Uterus (tissue), 4 donors: ENCODE results near the gene SREK1. TPM values are rescaled to one million over a fixed set of nuclear protein-coding genes. Genes with fewer than 3 reads are reported as not detected.

Experiments
- DNase-seq, 2 donors: peaks; one replicate each; pipeline ENCODE4 v3.0.0-alpha.2; 2019 to 2020
- H3K27ac ChIP-seq, 2 donors: fragments of 200-600 bp; sonication (generic); 1 replicate in 1 of 2; 2 replicates in 1 of 2; pipeline ENCODE4 v1.5.1; 2016 to 2018
- H3K27me3 ChIP-seq, 2 donors: fragments of 200-600 bp; sonication (generic); one replicate each; pipeline ENCODE4 v1.5.1; 2018 to 2019; ENCODE audit warnings: control low read depth in 1 of 2
- H3K36me3 ChIP-seq, 2 donors: fragments of 200-600 bp; sonication (generic); one replicate each; pipeline ENCODE4 v1.5.1; 2019; ENCODE audit warnings: control low read depth in 1 of 2
- H3K4me1 ChIP-seq, 2 donors: fragments of 200-600 bp; sonication (generic); one replicate each; pipeline ENCODE4 v1.5.1; 2018 to 2019; ENCODE audit warnings: control low read depth in 1 of 2
- H3K4me3 ChIP-seq, 2 donors: fragments of 200-600 bp; sonication (generic); 1 replicate in 1 of 2; 2 replicates in 1 of 2; pipeline ENCODE4 v1.5.1; 2018 to 2019; ENCODE audit warnings: mild to moderate bottlenecking in 1 of 2
- H3K9me3 ChIP-seq, 2 donors: fragments of 200-600 bp; sonication (generic); one replicate each; pipeline ENCODE4 v1.5.1; 2019; ENCODE audit warnings: control low read depth in 1 of 2
- CTCF ChIP-seq, 4 experiments: fragments of 200-600 bp in 2 of 4; fragments of 450-650 bp in 2 of 4; sonication (generic) in 2 of 4; IDR thresholded peaks; one replicate each; pipeline ENCODE4 v1.5.1; 2016 to 2019; ENCODE audit warnings: antibody characterized with exemption in 4 of 4, mild to moderate bottlenecking in 2 of 4, moderate library complexity in 1 of 4
- POLR2A ChIP-seq, 2 donors: fragments of 450-650 bp; IDR thresholded peaks; one replicate each; pipeline ENCODE4 v1.6.1; 2016; ENCODE audit warnings: antibody characterized with exemption in 2 of 2, mild to moderate bottlenecking in 1 of 2, moderate library complexity in 1 of 2
- intact Hi-C: fragments of 100-400 bp; cut with DNase I; formaldehyde crosslinking; loops from one replicate; pipeline ENCODE4 v1.15.1; 2023; ENCODE audit warnings: low total_unique reads
- total RNA-seq, 4 donors: library from RNA; depleted of rRNA in 3 of 4; stranded (reverse); fragments of >200 nt in 3 of 4; gene quantifications; one replicate each; pipeline versions ENCODE4 v1.1.0 to v1.2.4, GENCODE V29; 2014 to 2023
- donor health status: DM: yes; HTN: yes; CAD: no.

SREK1 gene
- total RNA-seq, 4 donors from 2014 or later = 37.7 to 226 (median 96.5) TPM

GRCh38 chr5:66149950-66150349, 5.8 kb downstream of the SREK1 start:
- Histone ChIP-seq H3K27me3 (no peaks in the 10 kb centered on the region), H3K4me3 (no peak overlapping the region), H3K27ac (no peak overlapping the region), H3K4me1 (peaks cover 0 to 18% of the 10 kb centered on the region in 2 donors), H3K36me3 (no peaks in the 10 kb centered on the region), H3K9me3 (no peaks in the 10 kb centered on the region)
- DNase-seq = no peak
- intact Hi-C loops = no loop called here
- TF ChIP-seq POLR2A (IDR thresholded peaks at IDR 0.05) (no peak), CTCF (IDR thresholded peaks at IDR 0.05) (no peak)

- H3K4me1 ChIP-seq = peaks cover 0 to 18% of the 10 kb centered on the region in 2 donors
- H3K4me3 ChIP-seq = no peak overlapping the region
- no peaks in the 10 kb centered on the region for H3K27me3 ChIP-seq
- no peak overlapping the region for H3K27ac ChIP-seq
- no peaks in the 10 kb centered on the region for H3K9me3 ChIP-seq
- intact Hi-C loops = no loop called here
- no peak for DNase-seq
- TF ChIP-seq CTCF (IDR thresholded peaks at IDR 0.05) = no peak
- TF ChIP-seq POLR2A (IDR thresholded peaks at IDR 0.05) = no peak
- H3K36me3 ChIP-seq = no peaks in the 10 kb centered on the region
Measured at GRCh38 chr5:66151030-66151429, 6.9 kb downstream of the SREK1 start.

GRCh38 chr5:66151491-66151890, 7.4 kb downstream of the SREK1 start:
- Histone ChIP-seq H3K27ac (no peak overlapping the region), H3K27me3 (no peaks in the 10 kb centered on the region), H3K36me3 (no peaks in the 10 kb centered on the region), H3K9me3 (no peaks in the 10 kb centered on the region), H3K4me3 (no peak overlapping the region), H3K4me1 (peaks cover 0 to 18% of the 10 kb centered on the region in 2 donors)
- no peak for DNase-seq
- TF ChIP-seq CTCF (IDR thresholded peaks at IDR 0.05) (no peak), POLR2A (IDR thresholded peaks at IDR 0.05) (no peak)
- intact Hi-C loops = no loop called here

DNA sequence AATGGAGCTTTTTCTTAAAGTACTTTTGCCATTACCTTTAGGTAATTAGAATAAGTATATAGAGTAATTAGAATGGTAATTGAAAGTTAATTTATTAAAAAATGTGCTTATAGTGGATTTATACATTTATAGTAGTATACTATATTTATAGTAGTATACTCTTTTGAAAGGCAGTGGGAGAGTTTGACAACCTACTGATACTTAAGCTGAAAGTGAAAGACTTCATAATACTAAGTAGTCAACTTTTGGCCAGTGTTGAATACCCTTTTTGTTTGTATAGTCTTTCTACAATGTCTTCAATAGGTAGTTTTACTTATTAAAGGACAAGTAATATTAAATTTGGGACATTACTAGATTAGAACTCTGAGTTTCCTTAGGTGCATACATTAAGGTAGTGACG, 12.9 kb downstream of the SREK1 start:
- intact Hi-C loops = no loop called here
- no peak overlapping the region for H3K4me3 ChIP-seq

GRCh38 chr5:66161356-66161755, 17.3 kb downstream of the SREK1 start:
- Histone ChIP-seq H3K27me3 (no peaks in the 10 kb centered on the region), H3K9me3 (no peaks in the 10 kb centered on the region), H3K4me1 (no peaks in the 10 kb centered on the region), H3K4me3 (no peak overlapping the region), H3K27ac (no peak overlapping the region), H3K36me3 (peaks cover 0 to 2% of the 10 kb centered on the region in 2 donors)
- no peak for DNase-seq
- TF ChIP-seq CTCF (IDR thresholded peaks at IDR 0.05) (no peak), POLR2A (IDR thresholded peaks at IDR 0.05) (no peak)
- intact Hi-C loops = no loop called here

More for the DNA sequence above, 12.9 kb downstream of the SREK1 start:
- Histone ChIP-seq H3K27me3 (no peaks in the 10 kb centered on the region), H3K27ac (no peak overlapping the region), H3K4me1 (peaks cover 0 to 18% of the 10 kb centered on the region in 2 donors), H3K36me3 (peaks cover 0 to 2% of the 10 kb centered on the region in 2 donors), H3K9me3 (no peaks in the 10 kb centered on the region)
- no peak for DNase-seq
- no peak for TF ChIP-seq POLR2A (IDR thresholded peaks at IDR 0.05)
- no peak for TF ChIP-seq CTCF (IDR thresholded peaks at IDR 0.05)
